ENCODE data around the gene AKAP8.
"Not testable (repeated sequence)": the region's sequence is repeated elsewhere in the genome, so short reads cannot be mapped to it uniquely, and the experiment has no call there.

The AKAP8 gene

DNA sequence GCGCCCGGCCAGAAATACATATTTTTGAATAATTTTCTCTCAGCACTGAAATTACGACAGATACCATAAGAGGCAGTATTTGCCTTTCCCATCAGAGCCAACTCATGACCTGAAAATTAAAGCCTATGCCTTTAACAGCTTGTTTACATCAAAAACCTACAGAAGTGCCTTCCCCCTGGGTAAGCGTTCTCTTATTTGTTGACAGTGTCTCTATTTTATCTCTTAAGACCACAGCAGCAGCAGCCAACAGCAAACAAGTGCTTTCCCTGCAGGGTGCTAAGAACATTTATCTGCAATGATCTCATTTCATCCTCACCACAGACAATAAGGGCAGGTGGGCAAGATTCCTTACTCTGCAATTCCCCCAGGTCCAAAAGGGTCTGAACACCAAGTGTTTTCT lies 33.2 kb upstream of the AKAP8 start:
- Histone ChIP-seq H3K27ac (ENCODE audit: low read length) (no peak overlapping the region), H3K79me2 (ENCODE audit: low read length) (peaks cover 100% of the 10 kb centered on the region), H3K4me1 (ENCODE audit: low read length) (peaks cover 17% of the 10 kb centered on the region), H3K4me2 (ENCODE audit: low read length) (no peak overlapping the region), H3K27me3 (ENCODE audit: low read depth, low read length) (no peaks in the 10 kb centered on the region), H3K9me3 (ENCODE audit: insufficient read depth, low read length) (no peaks in the 10 kb centered on the region), H2AFZ (ENCODE audit: low read depth, low read length) (no peak overlapping the region), H3K36me3 (replicated peaks; ENCODE audit: low read depth, low read length) (peaks cover 39% of the 10 kb centered on the region), H4K20me1 (ENCODE audit: insufficient read depth, low read length) (peaks cover 52% of the 10 kb centered on the region), H3K9ac (ENCODE audit: low read length) (no peak overlapping the region), H3K4me3 (ENCODE audit: low read length) (no peak overlapping the region)
- TF ChIP-seq, protein P1, sequence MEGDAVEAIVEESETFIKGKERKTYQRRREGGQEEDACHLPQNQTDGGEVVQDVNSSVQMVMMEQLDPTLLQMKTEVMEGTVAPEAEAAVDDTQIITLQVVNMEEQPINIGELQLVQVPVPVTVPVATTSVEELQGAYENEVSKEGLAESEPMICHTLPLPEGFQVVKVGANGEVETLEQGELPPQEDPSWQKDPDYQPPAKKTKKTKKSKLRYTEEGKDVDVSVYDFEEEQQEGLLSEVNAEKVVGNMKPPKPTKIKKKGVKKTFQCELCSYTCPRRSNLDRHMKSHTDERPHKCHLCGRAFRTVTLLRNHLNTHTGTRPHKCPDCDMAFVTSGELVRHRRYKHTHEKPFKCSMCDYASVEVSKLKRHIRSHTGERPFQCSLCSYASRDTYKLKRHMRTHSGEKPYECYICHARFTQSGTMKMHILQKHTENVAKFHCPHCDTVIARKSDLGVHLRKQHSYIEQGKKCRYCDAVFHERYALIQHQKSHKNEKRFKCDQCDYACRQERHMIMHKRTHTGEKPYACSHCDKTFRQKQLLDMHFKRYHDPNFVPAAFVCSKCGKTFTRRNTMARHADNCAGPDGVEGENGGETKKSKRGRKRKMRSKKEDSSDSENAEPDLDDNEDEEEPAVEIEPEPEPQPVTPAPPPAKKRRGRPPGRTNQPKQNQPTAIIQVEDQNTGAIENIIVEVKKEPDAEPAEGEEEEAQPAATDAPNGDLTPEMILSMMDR (IDR thresholded peaks at IDR 0.05; ENCODE audit: low read depth, low read length): no peak
- no peak for TF ChIP-seq EZH2phosphoT487 (IDR thresholded peaks at IDR 0.05; ENCODE audit: low read depth)

DNA sequence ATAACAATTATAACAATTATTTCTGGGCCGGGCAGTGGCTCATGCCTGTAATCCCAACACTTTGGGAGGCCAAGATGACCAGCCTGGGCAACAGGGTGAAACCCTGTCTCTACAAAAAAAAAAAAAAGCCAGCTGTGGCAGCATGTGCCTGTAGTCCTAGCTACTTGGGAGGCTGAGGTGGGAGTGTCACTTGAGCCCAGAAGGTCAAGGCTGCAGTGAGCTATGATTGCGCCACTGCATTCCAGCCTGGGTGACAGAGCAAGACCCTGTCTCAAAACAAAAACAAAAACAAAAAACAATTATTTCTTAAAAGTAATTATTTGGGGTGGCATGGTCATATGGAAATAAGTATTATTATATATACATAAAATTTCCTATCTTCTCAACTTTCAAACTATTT lies 31.8 kb upstream of the AKAP8 start:
- peaks cover 100% of the 10 kb centered on the region for H3K79me2 ChIP-seq (ENCODE audit: low read length)
- not testable (repeated sequence) for H3K4me2 ChIP-seq (ENCODE audit: low read length); H3K4me3 ChIP-seq (ENCODE audit: low read length); H3K9me3 ChIP-seq (ENCODE audit: insufficient read depth, low read length); H3K27me3 ChIP-seq (ENCODE audit: low read depth, low read length); H3K9ac ChIP-seq (ENCODE audit: low read length); H2AFZ ChIP-seq (ENCODE audit: low read depth, low read length); H3K4me1 ChIP-seq (ENCODE audit: low read length); H3K27ac ChIP-seq (ENCODE audit: low read length)
- H3K36me3 ChIP-seq (replicated peaks; ENCODE audit: low read depth, low read length): peaks cover 37% of the 10 kb centered on the region
- H4K20me1 ChIP-seq (ENCODE audit: insufficient read depth, low read length): peaks cover 48% of the 10 kb centered on the region

DNA sequence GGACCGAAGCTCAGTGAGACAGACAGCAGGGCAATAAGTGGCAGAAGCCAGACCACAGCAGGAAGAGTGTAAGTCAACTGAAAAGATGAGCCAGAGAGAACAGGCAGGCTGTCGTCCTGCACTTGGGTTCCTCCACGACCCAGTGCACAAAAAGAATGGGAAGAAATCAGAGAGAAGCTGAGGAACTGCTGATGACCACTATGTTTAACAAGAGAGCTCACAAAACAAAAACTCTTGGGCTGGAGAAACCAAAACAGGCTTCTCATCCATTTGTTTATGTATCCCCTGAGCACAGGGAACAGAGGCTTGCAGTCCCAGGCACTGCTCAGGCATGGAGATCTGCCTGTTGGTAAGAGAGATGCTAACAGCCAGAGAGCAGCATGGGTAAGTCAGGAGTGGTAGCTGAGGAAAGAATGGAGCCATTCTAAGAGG lies 25.2 kb upstream of the AKAP8 start:
- no peak overlapping the region for H3K4me2 ChIP-seq (ENCODE audit: low read length)

DNA sequence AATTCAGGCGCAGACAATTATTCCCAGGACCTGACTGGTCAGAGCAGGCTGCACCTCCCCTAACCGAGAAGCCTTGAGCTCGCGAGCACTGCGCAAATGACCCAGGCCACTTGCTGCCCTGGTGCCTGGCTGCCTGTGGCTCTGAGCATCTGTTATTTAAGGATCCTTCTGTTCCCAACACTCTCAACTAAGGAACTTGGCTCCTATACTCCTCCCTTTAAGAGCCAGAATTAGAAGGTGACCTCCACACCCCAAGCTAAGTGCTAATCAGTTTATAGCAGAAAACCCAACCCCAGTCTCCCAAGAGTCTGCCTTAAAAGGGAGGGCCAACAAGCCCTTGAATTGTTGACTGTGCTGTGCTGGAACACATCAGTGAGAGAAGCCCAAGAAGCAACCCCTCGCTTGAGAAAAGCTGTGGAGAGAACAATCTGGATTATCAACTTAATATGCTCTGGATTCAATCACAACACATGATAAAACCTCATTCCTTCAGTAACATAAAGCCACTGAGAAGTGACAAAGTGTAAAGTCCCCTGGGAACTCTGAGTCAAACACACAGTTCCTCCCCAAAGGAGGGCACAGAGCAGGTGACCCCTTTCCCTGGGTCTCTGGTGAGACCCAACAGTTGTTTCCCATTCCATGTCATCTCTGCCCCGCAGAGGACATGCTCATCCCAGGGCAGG lies 24.7 kb upstream of the AKAP8 start:
- Histone ChIP-seq H3K27ac (ENCODE audit: low read length) (no peak overlapping the region), H3K4me1 (ENCODE audit: low read length) (peaks cover 2% of the 10 kb centered on the region; the same call in 1 of the 2 replicates), H3K36me3 (replicated peaks; ENCODE audit: low read depth, low read length) (peaks cover 42% of the 10 kb centered on the region), H3K27me3 (ENCODE audit: low read depth, low read length) (no peaks in the 10 kb centered on the region), H3K9ac (ENCODE audit: low read length) (no peak overlapping the region), H3K79me2 (ENCODE audit: low read length) (peaks cover 89% of the 10 kb centered on the region), H3K9me3 (ENCODE audit: insufficient read depth, low read length) (no peaks in the 10 kb centered on the region), H4K20me1 (ENCODE audit: insufficient read depth, low read length) (peaks cover 60% of the 10 kb centered on the region), H2AFZ (ENCODE audit: low read depth, low read length) (no peak overlapping the region), H3K4me2 (ENCODE audit: low read length) (no peak overlapping the region), H3K4me3 (ENCODE audit: low read length) (no peak overlapping the region)
- TF ChIP-seq EZH2phosphoT487 (IDR thresholded peaks at IDR 0.05; ENCODE audit: low read depth): no peak
- TF ChIP-seq, protein P1 (IDR thresholded peaks at IDR 0.05; ENCODE audit: low read depth, low read length): no peak

More for the DNA sequence above, 25.2 kb upstream of the AKAP8 start:
- Histone ChIP-seq H3K4me3 (ENCODE audit: low read length) (no peak overlapping the region), H3K79me2 (ENCODE audit: low read length) (peaks cover 94% of the 10 kb centered on the region), H4K20me1 (ENCODE audit: insufficient read depth, low read length) (peaks cover 66% of the 10 kb centered on the region), H3K27ac (ENCODE audit: low read length) (no peak overlapping the region), H3K36me3 (replicated peaks; ENCODE audit: low read depth, low read length) (peaks cover 47% of the 10 kb centered on the region), H3K9ac (ENCODE audit: low read length) (no peak overlapping the region), H3K27me3 (ENCODE audit: low read depth, low read length) (no peaks in the 10 kb centered on the region), H2AFZ (ENCODE audit: low read depth, low read length) (no peak overlapping the region), H3K4me1 (ENCODE audit: low read length) (peaks cover 2% of the 10 kb centered on the region; the same call in 1 of the 2 replicates), H3K9me3 (ENCODE audit: insufficient read depth, low read length) (no peaks in the 10 kb centered on the region)
- TF ChIP-seq, protein P1 (IDR thresholded peaks at IDR 0.05; ENCODE audit: low read depth, low read length): no peak
- TF ChIP-seq EZH2phosphoT487 (IDR thresholded peaks at IDR 0.05; ENCODE audit: low read depth): no peak
